H4 (cell line): ENCODE measurements around the gene ATF6B. TPM values are rescaled to one million over a fixed set of nuclear protein-coding genes. Genes with fewer than 3 reads are reported as not detected.
A peak's percentile ranks its signal among the peaks of the same experiment; 100 is the strongest.
"Not testable (repeated sequence)": the region's sequence is repeated elsewhere in the genome, so short reads cannot be mapped to it uniquely, and the experiment has no call there.

Experiments used
- DNase-seq: peaks from one replicate; pipeline ENCODE4 v3.0.0-alpha.2; 2015; ENCODE audit warnings: low spot score
- total RNA-seq: library from RNA; depleted of rRNA; stranded (reverse); fragments of >200 nt; shearing (Covaris generic); gene quantifications from 2 replicates; pipeline ENCODE4 v1.2.3, GENCODE V29; 2014

ATF6B gene
- total RNA-seq, 1 experiment from 2014 or later = 17.1 TPM

GRCh38 chr6:32154514-32155161 lies 26.6 kb upstream of the ATF6B start:
- peak; percentile 76 for DNase-seq

DNA sequence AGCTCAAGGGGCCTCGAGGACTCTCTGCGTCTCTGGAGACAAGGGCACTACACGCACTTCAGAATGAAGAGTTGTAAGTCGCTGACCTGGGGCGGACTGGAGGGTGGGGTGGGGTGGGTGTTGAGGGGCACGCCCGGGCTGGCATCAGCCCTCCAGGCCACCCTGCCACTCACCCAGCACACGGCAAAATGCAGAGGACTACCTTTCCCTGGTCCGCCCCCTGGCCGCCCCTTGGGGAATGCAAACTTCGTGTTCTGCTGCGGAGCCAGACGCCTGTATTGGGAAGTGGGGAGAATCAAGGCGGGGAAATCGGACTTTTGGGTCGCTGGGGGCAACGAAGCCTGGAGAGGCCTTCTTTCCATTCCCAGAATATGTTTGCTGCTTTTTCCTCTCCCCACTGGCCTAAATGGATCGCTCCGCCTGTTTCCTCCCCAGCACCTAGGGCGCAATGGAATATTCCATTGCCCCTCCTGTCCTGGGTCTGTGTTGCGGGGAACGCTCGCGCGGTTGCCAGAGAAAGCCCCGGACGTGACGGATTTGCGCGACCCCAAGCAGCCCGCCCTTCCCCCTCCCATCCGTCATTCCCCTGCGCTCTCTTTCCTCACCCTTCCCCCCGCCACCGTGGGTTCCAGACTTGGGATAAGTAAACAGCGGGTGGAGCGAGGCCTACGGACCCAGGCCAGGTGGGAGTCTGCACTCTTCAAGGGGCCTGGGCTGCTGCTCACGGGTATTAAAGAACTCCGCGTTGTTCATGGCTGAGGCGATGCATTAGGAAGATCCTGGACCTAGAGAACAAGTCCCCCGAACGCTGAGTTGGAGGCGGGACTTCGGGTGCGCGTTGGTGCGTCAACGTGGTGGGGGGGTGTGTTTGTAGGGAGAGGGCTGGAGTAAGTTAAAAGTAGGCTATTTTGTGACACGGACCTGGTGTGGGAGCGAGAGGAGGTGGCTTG lies 25.8 kb upstream of the ATF6B start, which contains the start of gene PPT2:
TSS of gene PPT2 (plus strand) at position 578 of the 950 bp plus-strand sequence. CDS start 454 bp downstream, outside the sequence.
- DNase-seq = peak; percentile 90

DNA sequence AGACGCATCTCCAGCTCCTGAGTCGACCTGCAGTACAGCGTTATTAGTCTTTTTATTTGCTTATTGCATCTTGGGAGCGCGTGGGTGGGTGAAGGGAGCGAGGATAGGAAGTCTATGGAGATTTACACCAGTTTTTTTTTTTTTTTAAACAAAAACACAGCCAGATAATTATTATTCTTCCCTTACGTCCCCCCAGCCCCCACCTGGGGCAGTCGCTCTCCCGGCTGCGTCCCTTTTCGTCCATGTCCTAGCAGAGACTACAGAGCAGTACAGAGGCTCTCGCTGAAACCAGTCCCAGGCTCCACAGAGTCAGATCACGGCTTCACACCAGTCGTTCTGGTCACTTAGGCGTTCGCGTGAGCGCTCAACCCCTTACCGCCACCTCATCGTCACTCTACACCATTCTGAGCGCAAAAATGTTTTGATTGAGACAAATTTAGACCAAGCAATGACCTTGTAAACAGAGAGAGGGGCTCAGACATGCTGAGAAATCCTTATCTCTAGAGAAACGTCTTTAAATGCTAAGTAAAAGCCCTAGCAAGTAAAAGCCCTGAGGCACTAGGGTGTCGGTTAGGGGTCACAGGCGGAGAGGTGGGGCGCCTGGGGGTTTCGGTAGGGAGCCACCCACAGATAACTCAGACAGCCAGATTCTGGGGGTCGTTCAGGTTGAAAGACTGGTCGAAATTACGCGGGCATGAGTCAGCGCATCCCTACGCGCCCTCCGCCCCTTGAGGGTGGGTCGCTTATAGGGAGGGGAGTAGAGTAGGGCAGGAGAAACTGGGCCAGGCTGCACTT lies 24.9 kb upstream of the ATF6B start:
- peak; percentile 32 for DNase-seq

- no peak for DNase-seq
Observed at GRCh38 chr6:32151863-32152768, 24.1 kb upstream of the ATF6B start, which contains the start of gene PRRT1. Gene PRRT1, minus strand, starts transcription at chr6:32151939. Its CDS starts 112 bp downstream, at chr6:32151827.

DNA sequence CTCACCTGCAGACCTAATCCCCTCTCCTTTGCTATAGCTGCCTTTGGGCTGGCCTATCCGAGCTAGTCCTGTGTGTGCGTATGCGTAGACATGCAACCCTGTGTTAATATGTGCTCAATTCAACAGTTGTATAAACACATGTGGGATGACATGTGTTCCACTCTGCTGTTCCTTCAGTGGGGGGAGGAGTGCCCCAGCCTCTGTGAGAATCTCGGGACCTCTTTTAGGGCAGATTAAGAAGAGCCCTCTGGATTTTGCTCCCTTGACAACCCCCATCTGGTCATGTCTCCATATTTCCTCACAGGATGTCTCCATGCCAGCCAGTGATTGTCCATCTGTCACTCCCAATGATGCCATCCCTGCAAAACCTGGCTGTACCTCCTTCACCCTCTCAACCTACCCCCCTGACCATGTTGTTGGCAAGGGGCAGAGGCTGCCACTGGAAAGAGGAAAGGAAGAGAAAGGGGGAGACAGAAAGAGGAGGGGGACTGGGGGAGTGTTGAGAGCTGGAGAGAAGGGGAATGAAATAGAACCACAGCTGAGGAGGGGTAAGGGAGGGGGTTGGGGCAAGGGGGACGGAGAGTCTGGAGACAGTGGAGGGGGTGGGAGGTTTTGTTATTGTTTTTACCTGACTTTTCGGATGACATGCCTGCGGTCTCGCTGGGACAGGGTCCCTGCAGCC lies 23.3 kb upstream of the ATF6B start:
- no peak for DNase-seq

GRCh38 chr6:32149932-32150870 lies 22.2 kb upstream of the ATF6B start:
- DNase-seq = no peak

- DNase-seq = no peak
Observed at GRCh38 chr6:32149092-32149755, 21.2 kb upstream of the ATF6B start.

DNA sequence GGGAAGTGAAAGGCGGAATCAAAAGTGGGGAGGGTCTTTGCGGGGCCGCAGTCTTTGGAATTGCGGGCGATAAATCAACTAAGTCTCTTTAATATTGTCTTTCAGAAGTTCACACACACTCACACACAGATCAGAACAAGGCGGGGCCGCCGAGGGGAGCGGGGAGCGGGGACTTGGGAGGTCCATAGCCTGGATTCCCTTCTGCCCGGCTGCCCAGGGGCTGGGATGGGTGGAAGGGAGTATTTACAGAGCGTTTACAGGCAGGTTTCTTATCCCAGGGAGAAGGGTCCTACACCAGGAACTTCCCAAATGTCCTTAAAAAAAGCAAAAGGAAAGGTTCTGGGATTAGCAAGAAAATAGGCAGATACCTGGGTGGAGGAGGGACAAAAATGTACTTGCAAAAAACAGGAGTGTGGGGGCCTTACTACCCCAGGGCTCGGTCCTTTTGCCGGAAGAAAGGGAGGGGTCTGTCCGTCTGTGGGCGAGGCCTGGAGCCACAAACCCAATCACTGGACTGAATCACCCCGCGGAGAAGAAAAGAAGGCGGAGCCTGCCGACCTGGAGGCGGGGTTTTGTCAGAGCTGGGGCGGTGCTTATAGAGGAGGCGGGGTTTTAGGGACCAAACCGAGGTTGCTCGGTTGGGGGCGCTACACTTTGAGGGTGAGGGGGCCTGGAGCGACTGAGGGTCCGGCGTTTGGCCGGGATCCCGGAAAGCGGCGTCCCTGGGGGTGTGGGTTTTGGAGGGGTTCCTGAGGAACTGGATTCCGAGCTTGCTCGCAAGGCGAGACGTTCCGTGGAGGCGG lies 20.4 kb upstream of the ATF6B start:
- DNase-seq = no peak

GRCh38 chr6:32147401-32148132 lies 19.5 kb upstream of the ATF6B start:
- DNase-seq = no peak

- no peak for DNase-seq
Observed at GRCh38 chr6:32146687-32147086, 18.6 kb upstream of the ATF6B start.

- DNase-seq = no peak
Observed at GRCh38 chr6:32146287-32146686, 18.2 kb upstream of the ATF6B start.

DNA sequence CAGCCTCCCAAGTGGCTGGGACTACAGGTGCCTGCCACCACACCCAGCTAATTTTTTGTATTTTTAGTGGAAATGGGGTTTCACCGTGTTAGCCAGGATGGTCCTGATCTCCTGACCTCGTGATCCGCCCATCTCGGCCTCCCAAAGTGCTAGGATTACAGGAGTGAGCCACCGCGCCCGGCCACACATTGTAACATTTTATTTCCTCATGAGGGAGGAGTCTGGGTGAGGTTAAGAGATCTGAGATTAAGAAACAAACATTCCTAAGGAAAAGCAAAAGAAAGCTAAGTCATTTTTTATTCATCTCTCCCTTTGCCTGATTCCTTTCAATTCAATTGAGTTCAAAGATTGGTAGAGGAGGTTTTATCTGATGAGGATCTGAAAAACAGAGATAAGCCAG lies 16.2 kb upstream of the ATF6B start:
- not testable (repeated sequence) for DNase-seq

DNA sequence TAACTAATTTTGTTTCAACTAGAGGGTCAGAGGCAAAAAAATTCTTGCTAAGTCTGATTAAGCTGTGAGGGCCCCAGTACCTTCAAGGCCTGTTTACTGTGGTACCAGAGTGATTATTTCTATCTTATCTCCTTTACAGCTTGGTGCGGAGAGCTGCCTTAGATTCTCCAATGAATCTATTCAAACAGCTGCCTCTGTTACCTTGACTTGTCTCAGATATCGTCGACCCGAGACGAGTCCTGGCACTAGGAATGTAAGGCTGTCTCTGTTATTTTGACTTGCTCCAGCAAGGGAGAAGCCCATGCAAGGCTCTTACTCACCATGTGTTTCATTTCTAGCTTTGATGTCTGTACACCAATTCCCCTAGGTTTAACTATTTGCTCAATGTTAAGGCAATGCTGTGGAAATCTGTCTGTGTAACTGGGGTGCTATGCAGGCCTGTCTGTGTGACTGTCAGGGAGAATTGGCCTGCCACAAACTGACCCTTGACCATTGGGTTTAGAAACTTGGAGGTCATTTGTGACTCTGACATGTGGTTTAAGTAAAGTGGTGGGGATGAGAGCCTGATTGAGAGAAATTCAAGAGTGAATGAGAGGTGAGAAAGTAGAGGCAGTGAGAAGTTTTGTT lies 12.5 kb upstream of the ATF6B start:
- no peak for DNase-seq

- DNase-seq = no peak
Observed at GRCh38 chr6:32139590-32139989, 11.5 kb upstream of the ATF6B start.

GRCh38 chr6:32137454-32137853 lies 9.4 kb upstream of the ATF6B start:
- DNase-seq = no peak

GRCh38 chr6:32133786-32134185 lies 5.7 kb upstream of the ATF6B start:
- DNase-seq = no peak

GRCh38 chr6:32132110-32132509 lies 4.1 kb upstream of the ATF6B start:
- no peak for DNase-seq
